Muscle of leg (tissue), 11 donors: ENCODE results near the gene CFAP74. TPM values are rescaled to one million over a fixed set of nuclear protein-coding genes. Genes with fewer than 3 reads are reported as not detected.
"Not testable (repeated sequence)": the region's sequence is repeated elsewhere in the genome, so short reads cannot be mapped to it uniquely, and the experiment has no call there.

Experiments
- DNase-seq: peaks from one replicate; pipeline ENCODE4 v3.0.0; 2013
- H3K27ac ChIP-seq: one replicate; pipeline ENCODE4 v1.5.1; 2013; ENCODE audit warnings: mild to moderate bottlenecking, low read length, control low read depth
- H3K27me3 ChIP-seq: one replicate; pipeline ENCODE4 v1.6.1; 2013; ENCODE audit warnings: low read length; ENCODE audit not compliant: control insufficient read depth, insufficient read depth
- H3K36me3 ChIP-seq: one replicate; pipeline ENCODE4 v1.6.1; 2013; ENCODE audit warnings: low read length; ENCODE audit not compliant: control insufficient read depth, insufficient read depth
- H3K4me1 ChIP-seq: one replicate; pipeline ENCODE4 v1.6.1; 2013; ENCODE audit warnings: low read length; ENCODE audit not compliant: control insufficient read depth, insufficient read depth
- H3K4me3 ChIP-seq: one replicate; pipeline ENCODE4 v1.5.1; 2013; ENCODE audit warnings: low read length, control low read depth
- H3K9me3 ChIP-seq: replicated peaks from 2 replicates; pipeline ENCODE4 v1.6.1; 2013; ENCODE audit warnings: low read depth, low read length; ENCODE audit not compliant: control insufficient read depth
- WGBS: methylation state at CpG from one replicate; pipeline ENCODE4 v1.1.5; 2013; ENCODE audit warnings: missing lambda C conversion rate; ENCODE audit not compliant: insufficient coverage; 5-methylcytosine and 5-hydroxymethylcytosine counted together
- polyA plus RNA-seq, 8 donors: library from polyadenylated mRNA; unstranded; fragments of 120-200 nt; gene quantifications; one replicate each; pipeline versions ENCODE4 v1.2.1 to v1.2.3, GENCODE V29; 2013; ENCODE audit warnings: inconsistent platforms in 1 of 8, low replicate concordance in 1 of 8; ENCODE audit not compliant: insufficient read length in 8 of 8, insufficient read depth in 1 of 8
- total RNA-seq: library from RNA; stranded (reverse); fragments of 120-200 nt; gene quantifications from one replicate; pipeline ENCODE4 v1.2.4, GENCODE V29; 2013

CFAP74 gene
- total and polyA plus RNA-seq, 9 donors, result 0.04 to 0.72 (median 0.22) TPM; not detected in 2

GRCh38 chr1:1985375-1986050 is 18.1 kb downstream of the CFAP74 start:
- H3K27me3 ChIP-seq, result peaks cover 6% of the 10 kb centered on the region

GRCh38 chr1:1984560-1985070 is 19.0 kb downstream of the CFAP74 start:
- peaks cover 8% of the 10 kb centered on the region for H3K4me1 ChIP-seq
- DNase-seq, result no peak
- H3K9me3 ChIP-seq, result no peaks in the 10 kb centered on the region
- peaks cover 6% of the 10 kb centered on the region for H3K27me3 ChIP-seq
- no peak overlapping the region for H3K27ac ChIP-seq
- WGBS, result 73% methylated on average over 12 of the region's 17 CpGs
- no peaks in the 10 kb centered on the region for H3K36me3 ChIP-seq
- H3K4me3 ChIP-seq, result no peak overlapping the region

More at GRCh38 chr1:1985375-1986050, 18.1 kb downstream of the CFAP74 start:
- DNase-seq, result no peak
- H3K9me3 ChIP-seq, result no peaks in the 10 kb centered on the region
- H3K4me3 ChIP-seq, result no peak overlapping the region
- no peaks in the 10 kb centered on the region for H3K36me3 ChIP-seq
- H3K27ac ChIP-seq, result no peak overlapping the region
- H3K4me1 ChIP-seq, result peaks cover 11% of the 10 kb centered on the region
- 73% methylated on average over 32 of the region's 32 CpGs for WGBS

GRCh38 chr1:1982379-1983232 is 21.0 kb downstream of the CFAP74 start:
- H3K4me1 ChIP-seq, result no peaks in the 10 kb centered on the region
- no peaks in the 10 kb centered on the region for H3K9me3 ChIP-seq
- no peaks in the 10 kb centered on the region for H3K36me3 ChIP-seq
- WGBS, result 82% methylated on average over 30 of the region's 36 CpGs
- no peak for DNase-seq
- peaks cover under 1% of the 10 kb centered on the region for H3K27me3 ChIP-seq
- no peak overlapping the region for H3K27ac ChIP-seq
- H3K4me3 ChIP-seq, result no peak overlapping the region

GRCh38 chr1:1981631-1982327 is 21.8 kb downstream of the CFAP74 start:
- H3K27me3 ChIP-seq, H3K36me3 ChIP-seq, H3K27ac ChIP-seq, H3K4me3 ChIP-seq, H3K9me3 ChIP-seq, DNase-seq, H3K4me1 ChIP-seq: not testable (repeated sequence)
- WGBS, result 89% methylated on average over 51 of the region's 73 CpGs

- H3K36me3 ChIP-seq, result no peaks in the 10 kb centered on the region
- no peaks in the 10 kb centered on the region for H3K9me3 ChIP-seq
- H3K4me1 ChIP-seq, result no peaks in the 10 kb centered on the region
- H3K27ac ChIP-seq, result no peak overlapping the region
- WGBS, result 95% methylated on average over 24 of the region's 26 CpGs
- H3K4me3 ChIP-seq, result no peak overlapping the region
- H3K27me3 ChIP-seq, result peaks cover 6% of the 10 kb centered on the region
- no peak for DNase-seq
Observed at GRCh38 chr1:1981142-1981500, 22.5 kb downstream of the CFAP74 start.

- H3K4me1 ChIP-seq, result no peaks in the 10 kb centered on the region
- H3K4me3 ChIP-seq, result no peak overlapping the region
- H3K27ac ChIP-seq, result no peak overlapping the region
- peaks cover 12% of the 10 kb centered on the region for H3K27me3 ChIP-seq
- DNase-seq, result no peak
- no peaks in the 10 kb centered on the region for H3K9me3 ChIP-seq
- WGBS, result 93% methylated on average over 38 of the region's 42 CpGs
- no peaks in the 10 kb centered on the region for H3K36me3 ChIP-seq
Observed at GRCh38 chr1:1980467-1981141, 23.0 kb downstream of the CFAP74 start.

GRCh38 chr1:1979482-1980165 is 24.0 kb downstream of the CFAP74 start:
- no peaks in the 10 kb centered on the region for H3K36me3 ChIP-seq
- H3K4me1 ChIP-seq, result no peaks in the 10 kb centered on the region
- no peak overlapping the region for H3K4me3 ChIP-seq
- H3K27ac ChIP-seq, result no peak overlapping the region
- DNase-seq, result no peak
- no peaks in the 10 kb centered on the region for H3K9me3 ChIP-seq
- H3K27me3 ChIP-seq, result peaks cover 18% of the 10 kb centered on the region
- 96% methylated on average over 35 of the region's 61 CpGs for WGBS

GRCh38 chr1:1978690-1979481 is 24.7 kb downstream of the CFAP74 start:
- H3K27me3 ChIP-seq, result peaks cover 23% of the 10 kb centered on the region
- 92% methylated on average over 36 of the region's 51 CpGs for WGBS
- H3K4me3 ChIP-seq, result not testable (repeated sequence)

GRCh38 chr1:1978108-1978507 is 25.5 kb downstream of the CFAP74 start:
- Histone ChIP-seq H3K9me3 (no peaks in the 10 kb centered on the region), H3K27me3 (peaks cover 23% of the 10 kb centered on the region), H3K36me3 (no peaks in the 10 kb centered on the region), H3K4me1 (peaks cover 2% of the 10 kb centered on the region), H3K27ac (no peak overlapping the region), H3K4me3 (no peak overlapping the region)
- no peak for DNase-seq
- 69% methylated on average over 11 of the region's 11 CpGs for WGBS

More at GRCh38 chr1:1978690-1979481, 24.7 kb downstream of the CFAP74 start:
- not testable (repeated sequence) for H3K4me1 ChIP-seq, H3K9me3 ChIP-seq, H3K36me3 ChIP-seq, H3K27ac ChIP-seq, DNase-seq
